GM19023 (cell line): ENCODE results near the gene ZFAND3.
"Not testable (repeated sequence)": the region's sequence is repeated elsewhere in the genome, so short reads cannot be mapped to it uniquely, and the experiment has no call there.

ENCODE experiments used
- ATAC-seq: cut with Tn5 transposase; IDR thresholded peaks from one replicate; pipeline ENCODE4 v1.9.1; 2021; ENCODE audit warnings: mild to moderate bottlenecking, moderate library complexity; ENCODE audit not compliant: unreplicated experiment

The ZFAND3 gene

DNA sequence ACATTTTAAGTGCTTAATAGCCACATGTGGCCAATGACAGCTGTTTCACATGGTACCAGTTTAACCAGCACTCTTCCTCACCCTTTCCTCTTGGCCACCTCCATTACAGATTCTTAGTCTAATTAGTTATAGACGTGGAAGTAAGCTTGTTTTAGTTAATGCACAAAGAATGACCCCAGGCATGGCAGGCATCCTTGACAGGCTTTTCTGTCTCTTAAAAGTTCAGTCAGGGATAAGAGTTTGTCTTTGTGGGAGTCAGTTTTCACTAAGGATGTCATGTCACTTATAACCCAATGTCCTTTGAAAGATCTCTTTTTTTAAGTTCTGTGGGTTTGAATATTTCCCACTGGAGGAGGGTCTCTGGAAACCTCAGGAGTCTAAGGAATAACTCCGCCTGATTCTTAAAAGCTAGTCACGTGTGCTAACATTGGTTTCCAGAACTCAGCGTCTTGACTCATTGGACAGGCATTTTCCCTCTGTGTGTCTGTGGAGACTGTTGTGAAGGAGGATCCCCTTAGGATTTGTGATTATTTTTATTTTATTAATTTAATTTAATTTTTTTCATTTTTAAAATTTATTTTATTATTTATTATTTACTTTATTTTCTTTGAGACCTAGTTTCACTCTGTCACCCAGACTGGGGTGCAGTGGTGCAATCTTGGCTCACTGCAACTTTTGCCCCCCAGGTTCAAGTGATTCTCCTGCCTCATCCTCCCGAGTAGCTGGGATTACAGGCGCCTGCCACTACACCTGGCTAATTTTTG is 171.4 kb downstream of the ZFAND3 start:
- ATAC-seq, result no peak

DNA sequence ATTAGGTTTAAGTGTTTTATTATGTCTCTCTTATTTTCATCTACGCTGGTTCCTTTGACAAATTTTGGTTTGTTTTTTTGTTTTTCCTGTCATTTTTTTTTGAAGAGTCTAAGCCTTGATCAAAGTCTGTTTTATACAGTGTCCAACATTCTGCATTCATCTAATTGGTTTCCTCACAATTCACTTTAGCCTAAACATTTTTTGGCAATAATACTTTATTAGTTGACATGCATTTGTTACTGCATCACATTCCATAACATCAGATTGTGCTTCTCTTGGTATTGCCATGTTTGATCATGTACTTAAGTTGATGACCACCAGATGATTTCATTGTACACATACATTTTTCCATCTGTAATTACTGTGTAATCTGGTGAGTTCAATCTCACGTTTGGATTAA is 173.2 kb downstream of the ZFAND3 start:
- ATAC-seq, result no peak

DNA sequence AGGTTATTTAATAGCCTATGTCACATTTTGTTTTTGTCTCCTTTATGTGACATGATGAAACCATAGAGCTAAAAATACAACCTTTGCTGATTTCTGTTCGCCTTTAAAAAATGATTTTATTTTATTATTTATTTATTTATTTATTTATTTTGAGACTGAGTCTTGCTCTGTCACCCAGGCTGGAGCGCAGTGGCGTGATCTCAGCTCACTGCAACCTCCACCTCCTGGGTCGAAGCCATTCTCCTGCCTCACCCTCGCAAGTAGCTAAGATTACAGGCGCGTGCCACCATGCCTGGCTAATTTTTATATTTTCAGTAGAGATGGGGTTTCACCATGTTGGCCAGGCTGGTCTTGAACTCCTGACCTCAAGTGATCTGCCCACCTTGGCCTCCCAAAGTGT is 173.7 kb downstream of the ZFAND3 start:
- not testable (repeated sequence) for ATAC-seq

DNA sequence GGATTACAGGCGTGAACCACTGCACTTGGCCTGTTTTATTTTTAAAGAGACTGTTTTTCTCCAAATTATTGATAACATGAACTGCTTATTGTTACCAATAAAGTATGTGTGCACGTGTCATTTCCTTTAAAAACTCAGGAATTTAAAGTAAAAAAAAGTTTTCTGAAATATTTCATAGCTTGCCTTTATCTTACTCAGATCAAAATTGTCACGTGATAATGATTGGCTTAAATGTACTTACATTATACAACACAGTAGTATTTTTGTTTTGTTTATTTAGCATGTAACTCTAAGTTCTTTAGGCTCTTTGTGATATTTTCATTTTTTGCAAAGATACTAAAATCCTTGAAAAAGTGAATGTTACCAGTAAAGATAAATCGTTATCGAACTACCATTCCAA is 174.1 kb downstream of the ZFAND3 start:
- ATAC-seq, result no peak

DNA sequence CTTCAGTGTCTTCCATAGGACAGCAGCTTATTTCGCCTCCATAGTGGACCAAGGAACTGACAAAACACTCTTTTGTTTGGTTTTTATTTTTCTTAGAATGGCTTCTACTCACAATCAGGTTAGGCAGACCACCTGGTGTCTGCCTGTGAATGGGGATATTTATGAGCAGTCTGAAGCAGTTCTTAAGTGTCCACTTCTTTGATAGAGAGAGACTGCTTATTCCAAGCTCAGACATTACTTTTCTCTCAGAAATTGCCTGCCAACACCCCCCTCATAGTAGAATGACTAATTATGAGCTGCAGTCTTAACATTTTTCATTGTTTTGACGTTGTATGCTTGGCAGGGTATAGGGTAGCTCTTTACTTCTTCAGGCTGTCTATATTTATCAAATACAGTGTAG is 174.7 kb downstream of the ZFAND3 start:
- no peak for ATAC-seq

DNA sequence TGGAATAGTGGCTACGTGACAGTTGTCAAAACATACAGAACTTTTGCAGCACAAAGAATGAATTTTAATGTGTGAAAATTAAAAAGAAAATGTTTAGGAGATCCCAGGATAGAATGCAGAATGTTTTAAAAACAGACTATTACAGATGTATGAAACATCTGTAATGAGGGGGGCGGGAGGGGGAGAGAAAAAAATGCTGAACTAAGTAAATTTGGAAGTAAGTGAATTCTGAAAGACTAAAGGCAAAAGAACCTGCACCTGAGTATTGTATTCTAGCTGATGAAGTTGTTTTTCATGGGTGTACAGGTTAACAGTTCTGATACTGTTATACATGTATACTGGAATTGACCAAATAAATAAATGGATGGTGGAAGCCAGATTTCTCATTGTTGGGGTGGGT is 178.8 kb downstream of the ZFAND3 start:
- ATAC-seq, result no peak

DNA sequence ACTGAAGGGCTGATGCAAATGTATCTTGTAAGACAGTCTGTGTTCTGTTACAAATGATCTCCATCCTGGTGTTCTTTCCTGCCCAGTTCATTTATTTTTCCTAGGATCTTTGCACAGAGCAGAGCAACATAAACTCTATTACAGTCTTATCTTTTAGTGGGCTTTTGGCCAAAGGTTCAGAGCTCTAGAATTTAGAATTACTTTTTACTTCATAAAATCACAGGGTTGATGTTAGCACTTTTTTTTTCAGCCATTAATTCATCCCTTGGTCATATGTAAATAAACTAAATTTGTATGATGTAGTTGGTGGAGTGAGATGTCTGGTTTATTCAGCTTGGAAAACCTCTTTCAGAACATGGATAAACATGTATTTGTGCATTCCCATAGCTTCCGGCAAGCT is 181.9 kb downstream of the ZFAND3 start:
- ATAC-seq, result no peak

DNA sequence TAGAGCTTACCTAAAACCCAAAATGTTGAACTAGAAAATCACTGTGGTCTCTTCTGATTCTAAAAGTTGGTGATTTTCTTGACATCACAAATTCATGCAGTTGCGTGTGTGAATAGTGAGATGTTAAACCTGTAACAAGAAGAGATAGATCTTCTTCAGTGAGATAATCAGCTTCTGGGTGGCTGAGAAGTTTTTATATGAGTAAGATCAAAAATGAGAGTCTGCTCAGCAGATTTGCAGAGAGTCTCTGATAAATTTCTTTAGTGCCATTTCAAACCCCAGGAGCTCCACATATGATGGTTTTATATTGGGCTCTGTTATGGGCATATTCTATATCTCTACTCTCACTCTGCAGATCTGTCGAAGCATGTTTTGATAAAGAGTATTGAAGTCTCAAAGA is 185.4 kb downstream of the ZFAND3 start:
- ATAC-seq, result no peak

DNA sequence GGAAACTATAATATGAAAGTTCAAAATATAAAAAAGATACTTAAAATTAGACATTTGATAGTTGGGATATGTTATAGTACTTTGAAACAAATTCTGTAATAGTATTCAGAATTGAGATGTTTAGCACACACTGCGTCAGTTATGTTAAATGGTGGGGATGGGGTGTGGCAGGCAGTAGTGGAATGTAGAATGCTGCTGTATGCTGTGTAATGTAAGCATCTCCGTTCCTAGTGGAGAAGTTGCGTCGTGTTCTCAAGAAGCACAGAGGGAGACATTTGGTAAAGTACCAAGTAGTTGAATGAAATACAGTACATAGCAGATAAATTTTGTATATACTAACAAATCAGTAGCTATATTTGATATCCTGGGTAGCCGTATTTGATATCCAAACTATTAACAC is 192.4 kb downstream of the ZFAND3 start:
- ATAC-seq, result no peak

DNA sequence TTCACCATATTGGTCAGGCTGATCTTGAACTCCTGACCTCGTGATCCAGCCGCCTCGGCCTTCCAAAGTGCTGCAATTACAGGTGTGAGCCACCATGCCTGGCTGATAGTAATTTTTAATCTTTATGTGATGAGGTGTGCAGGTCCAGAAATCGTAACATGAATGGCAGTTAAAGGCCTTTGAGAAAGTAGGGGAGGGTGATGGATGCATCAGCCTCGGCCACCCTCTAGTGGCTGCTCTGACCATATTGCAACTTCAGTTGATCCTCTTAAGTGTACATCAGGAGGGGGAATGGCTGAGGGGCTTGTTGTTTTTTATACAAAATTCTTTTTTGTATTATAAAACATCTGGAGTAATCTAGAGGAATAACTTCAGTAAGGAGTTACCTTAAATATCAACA is 193.0 kb downstream of the ZFAND3 start:
- ATAC-seq, result no peak

DNA sequence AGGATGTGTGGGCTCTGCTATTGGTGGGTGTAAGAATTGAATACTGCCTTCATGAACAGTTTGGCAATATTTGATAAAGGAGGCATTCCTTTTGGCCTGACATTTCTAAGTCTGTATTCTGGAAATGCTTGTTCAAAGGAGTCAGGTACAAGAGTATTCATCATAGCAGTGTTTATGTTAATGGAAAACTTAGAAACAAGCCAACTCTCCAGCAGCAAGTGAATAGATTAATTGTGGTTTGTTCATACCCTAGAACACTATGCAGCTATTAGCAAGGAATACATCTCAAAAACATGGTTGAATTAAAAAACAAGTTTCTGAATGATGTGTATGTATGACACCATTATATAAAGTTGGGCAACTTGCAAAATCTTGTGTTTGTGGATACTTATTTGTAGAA is 195.8 kb downstream of the ZFAND3 start:
- no peak for ATAC-seq

DNA sequence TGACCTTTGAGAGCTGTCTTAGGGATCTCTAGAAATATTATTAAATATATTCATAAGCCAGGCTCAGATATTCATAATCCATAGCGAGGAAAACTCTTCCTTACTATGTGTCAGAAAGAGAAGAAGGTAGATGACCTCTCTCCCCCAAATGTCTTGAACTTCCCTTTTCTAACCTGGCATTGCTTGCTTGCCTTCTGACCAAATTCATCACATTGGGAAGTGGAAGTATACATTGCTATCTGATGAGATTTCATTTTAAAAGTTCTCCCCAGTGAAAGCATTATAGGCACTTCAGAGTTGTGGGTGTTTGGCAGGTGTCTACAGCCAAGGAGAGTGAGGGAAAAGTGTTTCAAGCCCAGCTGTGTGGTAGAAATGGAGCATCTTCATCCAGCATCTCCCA is 197.3 kb downstream of the ZFAND3 start:
- ATAC-seq, result no peak

DNA sequence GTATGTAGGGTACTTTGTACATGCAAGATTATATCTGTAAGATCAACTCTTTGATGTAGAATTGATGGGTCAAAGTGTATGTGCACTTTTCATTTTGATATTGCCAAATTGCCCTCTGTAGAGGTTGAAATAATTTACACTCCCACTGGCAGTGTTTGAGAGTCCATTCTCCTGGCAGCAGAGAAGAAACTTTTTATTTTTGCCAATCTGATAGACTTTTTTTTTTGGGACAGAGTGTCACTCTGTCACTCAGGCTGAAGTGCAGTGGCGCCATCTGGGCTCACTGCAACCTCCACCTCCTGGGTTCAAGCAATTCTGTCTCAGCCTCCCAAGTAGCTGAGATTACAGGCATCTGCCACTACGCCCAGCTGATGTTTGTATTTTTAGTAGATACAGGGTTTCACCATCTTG is 199.2 kb downstream of the ZFAND3 start:
- ATAC-seq, result no peak

DNA sequence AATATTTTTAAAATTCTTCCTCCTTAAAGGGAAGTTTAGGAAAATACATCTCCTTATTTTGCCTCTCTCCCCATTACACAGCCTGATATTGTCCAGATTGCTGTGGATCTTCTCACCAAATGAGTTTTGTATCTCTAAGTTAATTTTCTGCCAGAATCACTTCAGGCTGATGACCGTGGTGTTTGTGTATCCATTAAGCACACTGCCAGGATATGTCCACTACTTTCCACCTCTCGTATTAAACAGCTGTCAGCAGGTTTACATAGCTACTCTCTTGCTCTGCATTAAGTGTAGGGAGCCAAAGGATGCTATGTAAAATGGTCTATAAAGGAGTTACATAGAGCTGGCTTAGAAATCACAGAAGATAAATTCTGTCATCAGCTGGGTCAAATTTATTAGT is 201.1 kb downstream of the ZFAND3 start:
- no peak for ATAC-seq

DNA sequence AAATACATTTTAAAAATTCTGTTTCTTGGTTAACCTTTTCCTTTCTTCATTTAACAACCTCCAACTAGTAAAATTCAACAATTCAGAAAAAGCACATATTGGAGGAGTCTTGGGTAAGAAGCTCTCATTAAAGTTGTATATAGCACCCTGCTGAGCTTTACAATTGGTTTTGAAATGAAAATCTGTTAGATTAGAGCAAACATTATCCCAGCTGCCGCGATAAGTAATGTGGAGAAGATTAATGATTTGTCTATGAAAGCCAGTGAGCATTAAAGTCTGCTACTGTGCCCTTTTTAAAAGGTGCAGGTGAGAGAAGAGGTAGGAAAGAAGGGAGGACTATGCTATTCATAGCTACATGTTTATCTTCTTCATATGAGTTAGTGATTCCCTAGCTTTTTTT is 201.5 kb downstream of the ZFAND3 start:
- ATAC-seq, result no peak

DNA sequence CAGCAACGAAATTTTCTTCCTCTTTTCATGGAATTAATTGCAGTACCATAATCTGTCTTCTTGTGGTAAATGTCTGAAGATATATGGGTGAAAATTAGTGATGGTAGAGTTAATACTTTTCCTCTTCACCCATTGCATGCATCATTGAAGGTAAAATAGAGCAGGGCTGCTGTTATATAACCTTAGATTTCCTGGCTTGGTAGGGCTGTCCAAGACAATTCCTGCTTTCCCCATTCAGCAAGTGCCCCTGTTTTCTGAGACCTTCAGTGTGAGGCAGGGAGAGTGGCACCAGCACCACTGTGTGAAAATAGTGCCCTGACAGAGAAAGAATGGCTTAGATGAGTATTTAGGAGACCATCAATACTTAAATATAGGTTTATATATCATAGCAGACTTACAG is 202.0 kb downstream of the ZFAND3 start:
- ATAC-seq, result no peak

DNA sequence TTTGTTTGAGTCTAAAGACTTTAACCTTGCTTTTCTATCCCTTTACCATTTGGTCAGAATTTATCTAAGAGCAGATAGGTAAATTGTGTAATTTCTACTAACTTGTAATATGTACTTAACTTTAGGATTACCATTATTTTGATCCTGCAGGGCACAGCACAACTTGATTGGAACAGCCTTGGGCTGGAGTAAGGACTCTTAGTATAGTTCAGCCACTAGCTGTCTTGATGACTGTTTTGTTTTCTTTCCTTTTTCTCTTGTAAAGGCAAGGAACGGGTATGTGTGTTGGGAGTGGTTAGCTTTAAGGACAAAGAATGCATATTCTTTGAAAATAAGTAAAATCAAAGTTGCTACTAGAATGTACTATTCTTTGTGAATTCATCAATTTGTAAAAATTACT is 203.2 kb downstream of the ZFAND3 start:
- ATAC-seq, result no peak

DNA sequence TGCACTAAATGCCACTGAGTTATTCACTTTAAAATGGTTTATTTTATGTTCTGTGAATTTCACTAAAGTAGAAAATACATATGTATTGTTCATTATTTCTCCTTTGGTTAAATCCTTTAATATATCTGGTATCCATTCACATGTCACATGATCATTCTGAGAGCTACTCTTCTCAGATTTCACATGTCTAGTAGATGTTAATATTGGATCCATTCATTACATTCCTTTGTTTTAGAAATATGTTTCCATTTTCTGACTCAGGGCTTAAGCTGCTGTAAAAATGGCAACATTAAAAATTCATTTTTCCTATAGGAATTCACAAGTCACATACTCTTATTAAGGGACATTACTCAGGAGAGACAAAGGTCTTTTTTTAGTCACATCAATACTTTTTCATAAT is 205.4 kb downstream of the ZFAND3 start:
- ATAC-seq, result no peak

DNA sequence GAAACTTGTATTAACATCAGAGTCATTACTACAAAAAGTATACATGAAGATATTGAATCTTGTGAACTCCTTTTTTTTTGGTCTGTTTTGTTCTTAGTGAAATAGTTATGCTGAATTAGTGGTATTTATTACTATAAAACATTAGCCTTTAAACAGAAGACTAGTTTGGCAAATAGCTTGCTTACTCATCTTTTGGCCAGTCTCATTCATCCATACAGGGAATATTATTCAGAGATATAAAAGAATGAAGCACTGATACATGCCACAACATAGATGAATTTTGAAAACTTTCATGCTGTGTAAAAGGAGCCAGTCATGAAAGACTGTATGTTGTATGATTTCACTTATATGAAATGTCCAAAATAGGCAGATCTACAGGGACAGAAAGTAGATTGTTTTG is 205.9 kb downstream of the ZFAND3 start:
- ATAC-seq, result no peak

DNA sequence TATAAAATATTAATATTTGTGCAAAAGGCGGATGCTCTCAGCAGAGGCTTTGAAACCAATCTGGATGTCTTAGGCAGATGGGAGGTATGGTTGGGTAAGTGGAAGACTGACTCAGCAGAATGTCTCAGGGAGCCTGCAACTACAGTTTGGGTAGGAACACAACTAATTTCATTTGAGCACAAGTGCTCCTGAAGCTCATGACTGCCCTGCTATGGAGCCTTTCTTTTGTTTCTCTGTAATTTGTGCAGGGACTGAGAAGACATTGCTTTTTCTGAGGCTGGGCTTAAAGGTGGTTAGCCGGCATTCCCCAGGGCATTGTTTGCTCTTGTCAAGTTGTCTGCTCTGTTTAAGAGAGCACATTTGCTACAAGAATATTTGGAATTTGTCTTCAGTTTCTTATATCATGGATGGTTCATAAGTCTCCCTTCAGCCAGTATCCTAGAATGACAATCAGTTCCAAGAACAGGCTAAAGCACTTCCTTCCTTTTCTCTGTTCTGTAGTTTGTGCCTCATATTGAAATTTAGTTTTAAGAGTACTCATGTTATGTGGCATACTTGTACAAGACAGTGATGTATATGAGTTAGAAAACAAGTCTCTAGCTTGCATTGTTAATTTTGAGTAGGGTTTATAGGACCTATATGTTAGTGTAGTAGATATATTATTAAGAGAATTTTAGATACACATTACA is 208.3 kb downstream of the ZFAND3 start:
- ATAC-seq, result no peak

DNA sequence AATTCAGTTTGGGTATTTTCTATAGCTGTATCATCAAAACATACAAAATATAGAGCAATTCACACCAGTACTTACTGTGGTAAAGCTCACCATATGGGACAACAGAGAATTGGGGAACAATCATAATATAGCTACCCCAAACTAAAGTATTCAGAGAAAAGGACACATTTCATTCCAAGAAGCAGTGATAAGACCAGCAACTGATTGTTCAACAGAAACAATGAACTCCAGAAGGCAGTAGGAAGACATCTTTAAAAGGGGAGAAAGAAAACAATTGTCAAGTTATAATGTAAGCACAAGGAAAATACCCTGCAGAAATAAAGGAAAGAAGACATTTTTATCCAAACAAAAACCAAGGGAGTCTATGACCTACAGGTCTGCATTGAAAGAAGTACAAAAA is 210.9 kb downstream of the ZFAND3 start:
- no peak for ATAC-seq

DNA sequence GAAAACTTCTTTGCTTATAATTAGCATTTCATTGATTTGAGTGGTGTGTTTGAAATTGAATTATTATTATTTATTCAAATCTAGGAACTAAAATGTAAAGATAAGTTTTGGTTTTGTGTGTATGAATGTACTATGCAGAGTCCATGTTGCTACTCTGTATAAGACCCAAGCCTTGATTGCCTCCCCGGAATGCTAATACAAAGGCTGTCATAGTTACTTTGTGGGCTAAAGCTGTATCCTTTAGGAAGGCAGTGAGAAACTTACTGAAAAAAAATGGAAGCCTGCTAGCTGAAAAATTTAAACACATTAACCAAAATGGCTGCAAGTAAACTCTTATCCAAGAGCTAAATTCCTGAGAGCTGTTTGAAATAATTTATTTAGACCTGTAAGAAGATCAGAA is 213.3 kb downstream of the ZFAND3 start:
- no peak for ATAC-seq
